ENCODE results near the gene CDH11. TPM values are rescaled to one million over a fixed set of nuclear protein-coding genes. Genes with fewer than 3 reads are reported as not detected.
A peak's percentile ranks its signal among the peaks of the same experiment; 100 is the strongest.

Gene CDH11
- total and polyA plus RNA-seq, 2 donors (not counting 1 experiment from before 2014, with no cell fraction given): 220 to 335 TPM

GRCh38 chr16:65068151-65068740 is 53.6 kb downstream of the CDH11 start:
- Histone ChIP-seq H3K27me3 (ENCODE audit: control insufficient read depth, insufficient read depth, low read length) (no peaks in the 10 kb centered on the region), H2AFZ (ENCODE audit: low read length) (no peak overlapping the region), H3K4me2 (ENCODE audit: extremely low read depth, insufficient read depth, low read length) (no peak overlapping the region), H3K36me3 (ENCODE audit: control insufficient read depth, insufficient read depth, low read length) (peaks cover 2% of the 10 kb centered on the region), H3K4me3 (replicated peaks in 1 of 4; ENCODE audit: control extremely low read depth in 1 of 4, insufficient read depth in 1 of 4, low read depth in 3 of 4, low read length in 4 of 4) (no peak overlapping the region), H3K9me3 (ENCODE audit: control insufficient read depth, insufficient read depth, low read depth, low read length) (no peaks in the 10 kb centered on the region), H3K4me1 (ENCODE audit: control insufficient read depth, extremely low read depth, insufficient read depth, low read length) (peaks cover 36% of the 10 kb centered on the region), H4K20me1 (ENCODE audit: control insufficient read depth, extremely low read depth, insufficient read depth, low read length) (no peaks in the 10 kb centered on the region), H3K9ac (ENCODE audit: insufficient read depth, low read length) (peak overlapping the region; percentile 36), H3K27ac (ENCODE audit: insufficient read depth, low read length) (peak overlapping the region; percentile 62), H3K79me2 (ENCODE audit: control insufficient read depth, insufficient read depth, low read length) (peaks cover 53% of the 10 kb centered on the region)
- TF ChIP-seq EZH2 (IDR thresholded peaks at IDR 0.05; ENCODE audit: low read length, missing control alignments): no peak
- no peak for TF ChIP-seq CTCF (conservative IDR thresholded peaks at IDR 0.05 in 1 of 2, IDR thresholded peaks at IDR 0.05 in 1 of 2; ENCODE audit: low read depth in 1 of 2, low read length in 2 of 2)
- peak; percentile 67 to 81 for DNase-seq (ENCODE audit: low read depth in 2 of 2)

- Histone ChIP-seq H3K36me3 (ENCODE audit: control insufficient read depth, insufficient read depth, low read length) (peaks cover 2% of the 10 kb centered on the region), H3K79me2 (ENCODE audit: control insufficient read depth, insufficient read depth, low read length) (peaks cover 49% of the 10 kb centered on the region), H4K20me1 (ENCODE audit: control insufficient read depth, extremely low read depth, insufficient read depth, low read length) (no peaks in the 10 kb centered on the region), H3K27ac (ENCODE audit: insufficient read depth, low read length) (no peak overlapping the region), H3K4me2 (ENCODE audit: extremely low read depth, insufficient read depth, low read length) (no peak overlapping the region), H3K9ac (ENCODE audit: insufficient read depth, low read length) (no peak overlapping the region), H3K9me3 (ENCODE audit: control insufficient read depth, insufficient read depth, low read depth, low read length) (no peaks in the 10 kb centered on the region), H2AFZ (ENCODE audit: low read length) (no peak overlapping the region), H3K4me1 (ENCODE audit: control insufficient read depth, extremely low read depth, insufficient read depth, low read length) (peaks cover 29% of the 10 kb centered on the region), H3K27me3 (ENCODE audit: control insufficient read depth, insufficient read depth, low read length) (no peaks in the 10 kb centered on the region), H3K4me3 (replicated peaks in 1 of 4; ENCODE audit: control extremely low read depth in 1 of 4, insufficient read depth in 1 of 4, low read depth in 3 of 4, low read length in 4 of 4) (no peak overlapping the region)
- DNase-seq (ENCODE audit: low read depth in 2 of 2): peak in 1 of 2 donors; percentile 18
- TF ChIP-seq CTCF (conservative IDR thresholded peaks at IDR 0.05 in 1 of 2, IDR thresholded peaks at IDR 0.05 in 1 of 2; ENCODE audit: low read depth in 1 of 2, low read length in 2 of 2) (no peak), EZH2 (IDR thresholded peaks at IDR 0.05; ENCODE audit: low read length, missing control alignments) (no peak)
These were observed 55.2 kb downstream of the CDH11 start for GRCh38 chr16:65066651-65067050.

GRCh38 chr16:65065031-65065430 is 56.8 kb downstream of the CDH11 start:
- Histone ChIP-seq H3K9me3 (ENCODE audit: control insufficient read depth, insufficient read depth, low read depth, low read length) (no peaks in the 10 kb centered on the region), H3K4me2 (ENCODE audit: extremely low read depth, insufficient read depth, low read length) (no peak overlapping the region), H4K20me1 (ENCODE audit: control insufficient read depth, extremely low read depth, insufficient read depth, low read length) (no peaks in the 10 kb centered on the region), H2AFZ (ENCODE audit: low read length) (no peak overlapping the region), H3K9ac (ENCODE audit: insufficient read depth, low read length) (no peak overlapping the region), H3K4me1 (ENCODE audit: control insufficient read depth, extremely low read depth, insufficient read depth, low read length) (peaks cover 19% of the 10 kb centered on the region), H3K4me3 (replicated peaks in 1 of 4; ENCODE audit: control extremely low read depth in 1 of 4, insufficient read depth in 1 of 4, low read depth in 3 of 4, low read length in 4 of 4) (no peak overlapping the region), H3K27ac (ENCODE audit: insufficient read depth, low read length) (no peak overlapping the region), H3K27me3 (ENCODE audit: control insufficient read depth, insufficient read depth, low read length) (no peaks in the 10 kb centered on the region), H3K79me2 (ENCODE audit: control insufficient read depth, insufficient read depth, low read length) (peaks cover 54% of the 10 kb centered on the region), H3K36me3 (ENCODE audit: control insufficient read depth, insufficient read depth, low read length) (peaks cover 2% of the 10 kb centered on the region)
- DNase-seq (ENCODE audit: low read depth in 2 of 2): no peak
- TF ChIP-seq CTCF (conservative IDR thresholded peaks at IDR 0.05 in 1 of 2, IDR thresholded peaks at IDR 0.05 in 1 of 2; ENCODE audit: low read depth in 1 of 2, low read length in 2 of 2): no peak
- TF ChIP-seq EZH2 (IDR thresholded peaks at IDR 0.05; ENCODE audit: low read length, missing control alignments): no peak
